HUES6 (cell line): Measurements from ENCODE around the gene NAT14.
A peak's percentile ranks its signal among the peaks of the same experiment; 100 is the strongest.

Experiments used
- H3K27ac ChIP-seq: 2 replicates; pipeline ENCODE4 v1.7.0; 2013; ENCODE audit warnings: low read depth, mild to moderate bottlenecking, low read length, inconsistent platforms
- H3K27me3 ChIP-seq: 2 replicates; pipeline ENCODE4 v1.6.1; 2013; ENCODE audit warnings: low read length; ENCODE audit not compliant: control insufficient read depth, insufficient read depth
- H3K36me3 ChIP-seq: 2 replicates; pipeline ENCODE4 v1.6.1; 2013; ENCODE audit warnings: low read length; ENCODE audit not compliant: control insufficient read depth, insufficient read depth
- H3K4me1 ChIP-seq: 2 replicates; pipeline ENCODE4 v1.6.1; 2013; ENCODE audit warnings: low read length; ENCODE audit not compliant: control insufficient read depth, insufficient read depth
- H3K4me3 ChIP-seq: 2 replicates; pipeline ENCODE4 v1.5.1; 2013; ENCODE audit warnings: low read depth, low read length
- H3K9ac ChIP-seq: one replicate; pipeline ENCODE4 v1.6.1; 2013; ENCODE audit warnings: mild to moderate bottlenecking, low read length
- H3K9me3 ChIP-seq: 2 replicates; pipeline ENCODE4 v1.6.1; 2013; ENCODE audit warnings: low read depth, low read length; ENCODE audit not compliant: control insufficient read depth, insufficient read depth

Gene NAT14

DNA sequence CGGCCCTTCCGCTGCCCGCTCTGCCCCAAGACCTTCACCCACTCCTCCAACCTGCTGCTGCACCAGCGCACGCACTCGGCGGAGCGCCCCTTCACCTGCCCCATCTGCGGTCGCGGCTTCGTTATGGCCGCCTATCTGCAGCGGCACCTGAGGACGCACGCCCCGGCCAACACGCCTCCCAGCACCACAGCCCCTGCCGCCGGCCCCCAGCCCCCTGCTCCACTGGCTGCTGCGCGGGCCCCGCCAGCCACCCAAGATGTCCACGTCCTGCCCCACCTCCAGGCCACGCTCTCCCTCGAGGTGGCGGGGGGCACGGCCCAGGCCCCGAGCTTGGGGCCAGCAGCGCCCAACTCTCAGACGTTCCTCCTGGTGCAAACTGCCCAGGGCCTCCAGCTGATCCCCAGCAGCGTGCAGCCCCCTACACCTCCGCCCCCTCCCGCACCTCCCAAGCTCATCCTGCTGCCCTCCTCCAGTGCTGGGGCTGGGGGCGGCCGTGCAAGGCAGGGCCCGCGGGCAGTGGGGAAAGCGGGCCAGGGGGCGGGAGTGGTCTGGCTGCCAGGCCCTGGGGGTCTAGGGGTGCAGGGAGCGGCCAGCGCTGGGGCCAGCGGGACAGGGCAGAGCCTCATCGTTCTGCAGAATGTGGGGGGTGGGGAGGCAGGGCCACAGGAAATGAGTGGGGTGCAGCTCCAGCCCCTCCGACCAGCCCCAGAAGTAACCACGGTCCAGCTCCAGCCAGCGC lies 1.9 kb upstream of the NAT14 start:
- H3K27ac ChIP-seq, result no peak overlapping the region
- no peak overlapping the region for H3K9ac ChIP-seq
- H3K4me1 ChIP-seq, result peaks cover 44% of the 10 kb centered on the region
- H3K27me3 ChIP-seq, result no peaks in the 10 kb centered on the region
- H3K36me3 ChIP-seq, result peaks cover 11% of the 10 kb centered on the region
- no peaks in the 10 kb centered on the region for H3K9me3 ChIP-seq
- no peak overlapping the region for H3K4me3 ChIP-seq

DNA sequence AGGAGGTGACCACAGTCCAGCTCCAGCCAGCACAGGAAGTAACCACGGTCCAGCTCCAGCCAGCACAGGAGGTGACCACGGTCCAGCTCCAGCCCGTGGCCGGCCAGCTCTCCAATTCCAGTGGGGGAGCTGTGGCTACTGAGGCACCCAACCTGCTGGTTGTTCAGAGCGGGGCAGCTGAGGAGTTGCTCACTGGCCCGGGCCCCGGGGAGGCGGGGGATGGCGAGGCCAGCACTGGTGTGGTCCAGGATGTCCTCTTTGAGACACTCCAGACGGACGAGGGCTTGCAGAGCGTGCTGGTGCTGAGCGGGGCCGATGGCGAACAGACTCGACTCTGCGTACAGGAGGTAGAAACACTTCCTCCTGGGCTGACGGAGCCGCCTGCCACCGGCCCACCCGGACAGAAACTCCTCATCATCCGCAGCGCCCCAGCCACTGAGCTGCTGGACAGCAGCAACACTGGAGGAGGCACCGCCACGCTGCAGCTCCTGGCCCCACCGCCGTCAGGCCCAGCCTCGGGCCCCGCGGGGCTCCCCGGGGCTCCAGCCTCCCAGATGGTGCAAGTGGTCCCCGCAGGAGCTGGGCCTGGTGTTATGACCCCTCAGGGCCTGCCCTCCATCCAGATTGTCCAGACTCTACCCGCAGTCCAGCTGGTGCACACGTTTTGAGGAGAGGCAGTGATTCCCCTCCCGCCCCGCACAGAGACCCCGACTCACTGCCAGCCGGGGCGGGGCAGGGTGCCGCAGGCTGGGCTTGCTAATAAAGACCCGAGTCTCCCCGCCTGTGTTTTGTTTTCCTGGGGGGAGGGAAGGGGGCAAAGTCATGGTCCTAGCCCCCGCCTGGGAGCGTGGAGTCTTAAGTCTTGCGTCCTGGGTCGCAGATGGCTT lies 1.0 kb upstream of the NAT14 start:
- H3K9ac ChIP-seq, result no peak overlapping the region
- H3K4me3 ChIP-seq, result peak overlapping the region; percentile 73
- peaks cover 11% of the 10 kb centered on the region for H3K36me3 ChIP-seq
- no peak overlapping the region for H3K27ac ChIP-seq
- H3K27me3 ChIP-seq, result no peaks in the 10 kb centered on the region
- H3K9me3 ChIP-seq, result no peaks in the 10 kb centered on the region
- H3K4me1 ChIP-seq, result peaks cover 49% of the 10 kb centered on the region

DNA sequence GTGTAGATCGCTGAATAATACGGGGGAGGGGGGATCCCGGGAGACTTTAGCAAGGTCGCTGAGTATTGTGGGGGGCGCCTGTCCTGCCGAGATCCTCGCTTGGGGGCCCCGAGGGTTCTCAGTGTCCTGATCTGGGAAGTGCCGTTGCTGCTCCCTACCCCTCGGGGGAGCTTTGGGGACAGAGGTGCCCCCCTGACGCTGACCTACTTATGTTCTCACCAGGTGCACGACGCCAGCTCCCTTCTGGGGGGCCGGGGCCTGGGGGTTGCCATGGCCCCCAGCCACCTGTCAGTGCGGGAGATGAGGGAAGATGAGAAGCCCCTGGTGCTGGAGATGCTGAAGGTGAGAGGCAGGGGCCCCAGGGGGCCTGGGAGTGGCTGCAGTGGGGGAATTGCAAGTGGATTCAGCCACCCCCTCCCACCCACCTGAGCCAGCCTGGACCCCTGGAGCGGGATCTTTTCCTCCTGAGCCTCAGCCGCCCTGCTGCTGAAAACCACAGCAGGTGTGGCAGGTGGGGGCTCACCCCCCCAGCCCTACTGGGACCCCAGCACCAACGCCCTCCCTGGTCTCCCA lies 537 bp downstream of the NAT14 start:
- peaks cover 57% of the 10 kb centered on the region for H3K4me1 ChIP-seq
- H3K9ac ChIP-seq, result peak overlapping the region; percentile 74
- peaks cover 11% of the 10 kb centered on the region for H3K36me3 ChIP-seq
- H3K4me3 ChIP-seq, result peak overlapping the region; percentile 73
- H3K27ac ChIP-seq, result peak overlapping the region; percentile 19
- no peaks in the 10 kb centered on the region for H3K9me3 ChIP-seq
- H3K27me3 ChIP-seq, result peaks cover 3% of the 10 kb centered on the region; the same call in 1 of the 2 replicates

DNA sequence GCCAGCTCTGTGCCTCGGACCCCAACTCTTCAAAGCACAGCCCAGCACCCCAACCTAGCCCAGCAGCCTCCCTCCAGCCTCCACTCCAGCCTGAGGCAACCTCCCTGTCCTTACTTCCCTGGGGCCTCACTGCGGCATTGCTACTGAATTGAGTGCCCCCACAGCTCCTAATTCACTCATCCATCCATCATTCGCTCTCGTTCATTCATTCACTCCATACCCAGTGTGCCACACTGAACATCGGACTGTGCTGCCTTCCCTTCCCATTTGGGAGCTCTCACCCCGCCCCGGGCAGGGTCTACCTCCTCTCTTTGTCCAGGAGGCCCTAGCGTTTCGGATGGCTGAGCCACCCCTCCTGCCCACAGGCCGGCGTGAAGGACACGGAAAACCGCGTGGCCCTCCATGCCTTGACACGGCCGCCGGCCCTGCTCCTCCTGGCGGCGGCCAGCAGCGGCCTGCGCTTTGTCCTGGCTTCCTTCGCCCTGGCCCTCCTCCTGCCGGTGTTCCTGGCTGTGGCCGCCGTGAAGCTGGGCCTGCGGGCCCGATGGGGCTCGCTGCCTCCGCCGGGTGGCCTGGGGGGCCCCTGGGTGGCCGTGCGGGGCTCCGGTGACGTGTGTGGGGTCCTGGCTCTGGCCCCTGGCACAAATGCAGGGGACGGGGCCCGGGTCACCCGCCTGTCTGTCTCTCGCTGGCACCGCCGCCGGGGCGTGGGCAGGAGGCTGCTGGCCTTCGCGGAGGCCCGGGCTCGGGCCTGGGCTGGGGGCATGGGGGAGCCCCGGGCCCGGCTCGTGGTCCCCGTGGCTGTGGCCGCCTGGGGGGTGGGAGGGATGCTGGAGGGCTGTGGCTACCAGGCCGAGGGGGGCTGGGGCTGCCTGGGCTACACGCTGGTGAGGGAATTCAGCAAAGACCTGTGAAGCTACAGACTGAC lies 1.3 kb downstream of the NAT14 start:
- peaks cover 3% of the 10 kb centered on the region; the same call in 1 of the 2 replicates for H3K27me3 ChIP-seq
- H3K9ac ChIP-seq, result peak overlapping the region; percentile 68
- H3K36me3 ChIP-seq, result peaks cover 11% of the 10 kb centered on the region
- peak overlapping the region; percentile 73 for H3K4me3 ChIP-seq
- peak overlapping the region; percentile 7; the same call in 1 of the 2 replicates for H3K27ac ChIP-seq
- H3K4me1 ChIP-seq, result peaks cover 57% of the 10 kb centered on the region
- no peaks in the 10 kb centered on the region for H3K9me3 ChIP-seq

DNA sequence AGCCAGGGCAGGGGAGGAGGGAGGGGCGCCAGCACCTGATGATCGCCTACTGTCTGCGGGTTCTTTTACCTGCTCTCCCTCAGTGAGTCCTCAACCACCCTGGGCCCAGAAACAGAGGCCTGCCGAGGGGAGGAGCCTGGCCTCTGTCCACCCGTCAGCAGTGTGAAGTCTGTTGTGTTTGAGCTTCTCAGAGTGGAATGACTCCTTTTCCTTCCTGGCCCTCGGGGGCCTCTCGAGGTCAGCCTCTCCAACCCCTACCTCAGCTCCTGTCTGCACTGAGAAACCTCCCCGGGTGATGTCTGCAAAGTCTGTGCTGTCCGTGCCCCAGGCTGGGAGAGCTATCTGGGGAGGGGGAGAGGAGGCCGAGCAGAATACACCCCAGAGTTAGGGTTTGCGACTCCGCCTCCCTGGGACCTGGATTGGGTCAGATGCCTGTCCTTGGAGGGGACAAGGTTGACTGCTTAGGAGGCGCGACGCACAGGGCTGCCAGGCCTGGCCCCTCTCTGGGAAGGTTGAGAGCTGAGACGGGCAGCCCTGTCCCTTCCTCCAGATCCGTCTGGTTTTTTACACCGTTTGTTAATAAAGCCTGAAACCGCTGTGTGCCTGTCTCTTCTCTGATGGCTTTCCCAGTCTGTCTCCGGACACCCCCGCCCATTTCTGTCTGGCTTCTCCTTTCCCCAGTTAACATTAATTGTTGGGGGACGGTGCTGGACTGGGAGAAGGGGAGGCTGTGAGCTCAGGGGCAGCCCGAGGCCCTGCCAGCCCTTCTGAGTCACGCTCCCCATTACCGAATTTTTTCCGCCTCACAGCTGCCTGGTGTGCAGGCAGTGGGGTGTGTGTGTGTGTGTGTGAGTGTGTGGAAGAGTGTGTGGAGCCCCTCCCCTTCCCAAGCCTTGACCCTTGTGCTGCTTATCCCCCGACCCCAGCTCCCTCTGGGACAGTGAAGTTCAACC lies 2.3 kb downstream of the NAT14 start:
- peaks cover 6% of the 10 kb centered on the region; the same call in 1 of the 2 replicates for H3K27me3 ChIP-seq
- peaks cover 11% of the 10 kb centered on the region for H3K36me3 ChIP-seq
- peaks cover 55% of the 10 kb centered on the region for H3K4me1 ChIP-seq
- peak overlapping the region; percentile 7; the same call in 1 of the 2 replicates for H3K27ac ChIP-seq
- H3K9me3 ChIP-seq, result no peaks in the 10 kb centered on the region
- H3K9ac ChIP-seq, result peak overlapping the region; percentile 47
- H3K4me3 ChIP-seq, result peak overlapping the region; percentile 33; the same call in 1 of the 2 replicates

DNA sequence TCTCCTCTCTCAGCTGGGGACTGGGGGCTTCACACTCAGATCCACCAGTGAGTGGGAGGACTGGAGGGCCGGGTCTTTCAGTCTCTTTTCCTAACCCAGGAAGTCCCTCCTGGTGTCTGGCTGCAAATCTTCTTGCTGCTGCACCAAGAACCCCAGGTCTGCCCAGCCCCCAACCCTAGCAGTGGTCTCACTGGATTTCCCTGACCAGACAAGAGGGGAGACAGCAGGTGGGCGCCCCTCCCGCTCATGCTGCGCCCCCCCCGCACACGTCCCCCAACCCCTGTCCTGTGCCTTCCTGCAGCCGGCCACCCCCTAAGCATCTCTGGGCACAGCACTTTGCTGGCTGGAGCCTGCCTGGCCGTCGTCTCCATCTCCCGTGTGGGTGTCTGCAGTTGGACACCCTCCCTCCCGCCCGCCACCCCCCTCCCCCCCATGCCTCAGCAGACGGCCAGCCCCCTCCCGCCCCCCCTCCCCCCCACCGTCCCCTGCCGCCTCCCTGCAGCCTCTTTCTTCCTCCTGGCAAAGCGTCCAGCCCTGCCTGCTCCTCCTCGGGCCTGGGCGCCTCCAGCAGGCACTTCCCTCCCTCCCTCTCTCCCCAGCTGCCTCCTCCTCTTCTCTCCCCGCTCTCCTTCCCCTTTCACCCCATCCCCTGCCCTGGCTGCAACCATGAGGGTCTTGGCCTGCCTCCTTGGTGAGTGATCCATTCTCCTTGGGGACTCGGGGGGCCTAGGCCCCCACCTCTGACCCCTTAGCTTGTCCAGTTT lies 3.1 kb downstream of the NAT14 start, which contains the start of gene SSC5D:
Gene SSC5D (plus strand): TSS at position 513 of the 764 bp plus-strand sequence. CDS start 154 bp downstream, at position 667.
- Histone ChIP-seq H3K4me3 (peak within 1 kb of the TSS; percentile 60), H3K27me3 (peaks cover 6% of the 10 kb centered on the region; the same call in 1 of the 2 replicates), H3K27ac (peak within 1 kb of the TSS; percentile 7; the same call in 1 of the 2 replicates), H3K4me1 (peaks cover 55% of the 10 kb centered on the region), H3K36me3 (peaks cover 4% of the 10 kb centered on the region), H3K9ac (peak within 1 kb of the TSS; percentile 65), H3K9me3 (no peaks in the 10 kb centered on the region)

DNA sequence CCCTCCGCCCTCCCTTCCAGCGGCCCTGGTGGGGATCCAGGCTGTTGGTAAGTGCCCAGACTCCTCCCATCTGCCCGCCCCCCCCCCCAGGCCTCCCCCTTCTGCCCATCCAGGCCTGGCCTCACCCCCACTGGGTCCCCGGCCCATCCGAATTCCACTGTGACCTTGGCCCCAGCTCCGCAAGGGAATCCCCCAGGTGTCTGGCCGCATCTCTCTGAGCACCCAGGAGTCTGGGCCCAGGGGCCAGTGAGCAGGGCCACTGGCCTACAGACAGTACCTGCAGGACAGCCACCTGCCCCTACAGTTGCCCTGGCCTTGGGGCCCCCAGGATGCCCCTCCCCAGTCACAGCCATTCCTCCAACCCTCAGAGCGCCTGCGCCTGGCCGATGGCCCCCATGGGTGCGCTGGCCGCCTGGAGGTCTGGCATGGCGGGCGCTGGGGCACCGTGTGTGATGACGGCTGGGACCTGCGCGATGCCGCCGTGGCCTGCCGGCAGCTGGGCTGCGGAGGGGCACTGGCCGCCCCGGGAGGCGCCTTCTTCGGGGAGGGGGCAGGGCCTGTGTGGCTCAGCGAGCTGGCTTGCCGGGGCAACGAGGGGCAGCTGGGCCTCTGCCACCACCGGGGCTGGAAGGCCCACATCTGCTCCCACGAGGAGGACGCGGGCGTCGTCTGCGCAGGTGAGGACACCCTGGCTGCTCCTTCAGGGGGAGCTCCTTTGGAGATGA lies 4.2 kb downstream of the NAT14 start:
- H3K36me3 ChIP-seq, result peaks cover 3% of the 10 kb centered on the region; the same call in 1 of the 2 replicates
- peaks cover 57% of the 10 kb centered on the region for H3K4me1 ChIP-seq
- H3K27ac ChIP-seq, result no peak overlapping the region
- peaks cover 6% of the 10 kb centered on the region; the same call in 1 of the 2 replicates for H3K27me3 ChIP-seq
- no peak overlapping the region for H3K9ac ChIP-seq
- peak overlapping the region; percentile 60; the same call in 1 of the 2 replicates for H3K4me3 ChIP-seq
- no peaks in the 10 kb centered on the region for H3K9me3 ChIP-seq

DNA sequence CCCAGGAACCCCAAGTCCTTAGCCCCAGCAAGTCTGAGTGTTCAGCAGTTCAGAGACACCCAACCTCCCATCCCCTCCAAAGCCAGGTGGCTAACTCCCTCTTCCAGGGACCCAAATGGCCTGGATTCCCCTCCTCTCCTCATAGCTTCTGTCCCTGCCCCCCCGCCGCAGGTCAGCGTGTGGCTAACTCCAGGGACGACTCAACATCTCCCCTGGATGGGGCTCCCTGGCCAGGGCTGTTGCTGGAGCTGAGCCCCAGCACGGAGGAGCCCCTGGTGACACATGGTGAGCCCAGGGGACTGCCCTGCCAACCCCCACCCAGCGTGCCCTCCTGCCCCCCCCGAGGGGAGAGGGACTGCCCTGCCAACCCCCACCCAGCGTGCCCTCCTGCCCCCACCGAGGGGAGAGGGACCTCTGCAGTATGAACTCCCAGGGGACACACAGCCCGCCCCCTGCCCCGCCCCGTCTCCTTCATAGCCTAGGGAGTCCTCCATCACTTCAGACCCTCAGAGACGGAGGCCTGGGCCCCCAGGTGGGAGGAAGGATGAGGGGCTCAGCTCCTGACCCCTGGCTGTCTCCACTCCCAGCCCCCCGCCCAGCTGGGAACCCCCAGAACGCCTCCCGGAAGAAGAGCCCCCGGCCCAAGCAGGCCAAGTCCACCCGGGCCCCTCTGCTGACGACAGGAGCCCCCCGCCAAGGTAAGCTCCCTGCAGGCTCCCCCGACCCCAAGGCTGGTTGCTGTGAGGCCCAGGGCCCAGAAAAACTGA lies 4.9 kb downstream of the NAT14 start:
- H3K9me3 ChIP-seq, result no peaks in the 10 kb centered on the region
- no peak overlapping the region for H3K4me3 ChIP-seq
- no peak overlapping the region for H3K9ac ChIP-seq
- peaks cover 3% of the 10 kb centered on the region; the same call in 1 of the 2 replicates for H3K36me3 ChIP-seq
- H3K27me3 ChIP-seq, result peaks cover 6% of the 10 kb centered on the region; the same call in 1 of the 2 replicates
- no peak overlapping the region for H3K27ac ChIP-seq
- H3K4me1 ChIP-seq, result peaks cover 61% of the 10 kb centered on the region
